Ovary (tissue), 3 donors: ENCODE results near the gene HADHA.

Source experiments
- EP300 ChIP-seq: sonication (generic); formaldehyde crosslinking; IDR thresholded peaks from one replicate; pipeline ENCODE4 v1.6.1; 2017; ENCODE audit warnings: antibody characterized with exemption
- POLR2A ChIP-seq: fragments of 450-650 bp; IDR thresholded peaks from one replicate; pipeline ENCODE4 v1.6.1; 2017; ENCODE audit warnings: antibody characterized with exemption, mild to moderate bottlenecking, moderate library complexity
- TF ChIP-seq, protein P1 (sequence below), 3 donors: fragments of 450-650 bp in 2 of 3; fragments of 200-600 bp in 1 of 3; IDR thresholded peaks; one replicate each; pipeline versions ENCODE4 v1.5.1 to v1.8.0; 2016 to 2022; ENCODE audit warnings: antibody characterized with exemption in 3 of 3, mild to moderate bottlenecking in 1 of 3
- donor health status: DM: no; HTN: no; CAD: no.

DNA sequence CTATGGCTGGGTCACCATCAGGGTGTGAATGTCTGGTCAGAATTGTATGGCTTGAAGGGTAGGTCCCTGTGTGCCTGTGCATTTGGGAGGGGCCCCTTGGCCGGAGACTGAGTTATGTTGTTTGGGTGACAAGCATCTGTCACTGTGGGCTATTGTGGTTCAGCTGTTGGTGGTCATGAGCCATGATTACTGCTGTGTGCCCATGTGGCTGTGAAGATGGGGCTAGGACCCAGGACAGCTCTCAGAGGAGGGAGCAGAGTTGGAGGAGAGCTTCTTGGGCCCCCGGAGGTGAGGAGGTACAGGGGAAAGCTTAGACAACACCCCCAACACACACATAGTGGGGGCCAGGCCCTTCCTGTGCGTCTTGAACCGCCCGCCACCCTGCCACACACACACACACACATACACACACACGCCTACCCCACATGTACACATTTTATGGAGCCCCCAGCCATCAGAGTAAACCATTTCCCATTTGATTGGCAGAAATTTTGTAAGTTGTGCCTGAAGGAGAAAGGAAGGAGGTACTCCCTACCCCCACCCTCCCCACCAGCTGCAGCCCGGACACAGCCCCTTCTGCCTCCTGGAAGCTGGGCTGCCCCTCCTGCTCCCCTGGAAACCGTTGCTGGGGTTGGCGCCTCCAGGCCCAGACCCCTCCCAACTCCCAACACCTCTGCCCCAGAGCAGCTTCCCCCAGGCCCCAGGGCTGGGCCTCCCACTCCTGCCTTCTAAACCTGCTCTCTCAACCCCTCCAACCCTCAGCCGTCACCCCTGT lies 69.6 kb downstream of the HADHA start:
- TF ChIP-seq, protein P1, sequence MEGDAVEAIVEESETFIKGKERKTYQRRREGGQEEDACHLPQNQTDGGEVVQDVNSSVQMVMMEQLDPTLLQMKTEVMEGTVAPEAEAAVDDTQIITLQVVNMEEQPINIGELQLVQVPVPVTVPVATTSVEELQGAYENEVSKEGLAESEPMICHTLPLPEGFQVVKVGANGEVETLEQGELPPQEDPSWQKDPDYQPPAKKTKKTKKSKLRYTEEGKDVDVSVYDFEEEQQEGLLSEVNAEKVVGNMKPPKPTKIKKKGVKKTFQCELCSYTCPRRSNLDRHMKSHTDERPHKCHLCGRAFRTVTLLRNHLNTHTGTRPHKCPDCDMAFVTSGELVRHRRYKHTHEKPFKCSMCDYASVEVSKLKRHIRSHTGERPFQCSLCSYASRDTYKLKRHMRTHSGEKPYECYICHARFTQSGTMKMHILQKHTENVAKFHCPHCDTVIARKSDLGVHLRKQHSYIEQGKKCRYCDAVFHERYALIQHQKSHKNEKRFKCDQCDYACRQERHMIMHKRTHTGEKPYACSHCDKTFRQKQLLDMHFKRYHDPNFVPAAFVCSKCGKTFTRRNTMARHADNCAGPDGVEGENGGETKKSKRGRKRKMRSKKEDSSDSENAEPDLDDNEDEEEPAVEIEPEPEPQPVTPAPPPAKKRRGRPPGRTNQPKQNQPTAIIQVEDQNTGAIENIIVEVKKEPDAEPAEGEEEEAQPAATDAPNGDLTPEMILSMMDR (IDR thresholded peaks at IDR 0.05) = no peak
- no peak for TF ChIP-seq POLR2A
- no peak for TF ChIP-seq EP300
